ENCODE measurements around the gene ZFP82. TPM values are rescaled to one million over a fixed set of nuclear protein-coding genes. Genes with fewer than 3 reads are reported as not detected.

The ZFP82 gene
- 1.2 and 4.3 TPM in 2 replicates for total RNA-seq (2014; rRNA removed; shearing (Covaris generic); ENCODE audit: low replicate concordance)

- peak; percentile 67 for DNase-seq (ENCODE audit: low read depth)
- in situ Hi-C loops (cut with HindIII; ENCODE audit: low pct_unique_long_range_greater_than_20kb, low sequenced_read_pairs): no loop called here
Measured at GRCh38 chr19:36418287-36419001, at the start of gene ZFP82. TSS of gene ZFP82 (minus strand) at chr19:36418644. CDS start at chr19:36409789, 8,855 bp downstream.

GRCh38 chr19:36460046-36460445 lies 41.6 kb upstream of the ZFP82 start:
- in situ Hi-C loops (cut with HindIII; ENCODE audit: low pct_unique_long_range_greater_than_20kb, low sequenced_read_pairs): no loop called here
- DNase-seq (ENCODE audit: low read depth): no peak

GRCh38 chr19:36456831-36457230 lies 38.4 kb upstream of the ZFP82 start:
- in situ Hi-C loops (cut with HindIII; ENCODE audit: low pct_unique_long_range_greater_than_20kb, low sequenced_read_pairs): no loop called here
- no peak for DNase-seq (ENCODE audit: low read depth)

- in situ Hi-C loops (cut with HindIII; ENCODE audit: low pct_unique_long_range_greater_than_20kb, low sequenced_read_pairs): no loop called here
- DNase-seq (ENCODE audit: low read depth): no peak
Measured at GRCh38 chr19:36449059-36449670, 30.7 kb upstream of the ZFP82 start.

- in situ Hi-C loops (cut with HindIII; ENCODE audit: low pct_unique_long_range_greater_than_20kb, low sequenced_read_pairs): no loop called here
- DNase-seq (ENCODE audit: low read depth): no peak
Measured at GRCh38 chr19:36441339-36441738, 22.9 kb upstream of the ZFP82 start.

- DNase-seq (ENCODE audit: low read depth): no peak
- in situ Hi-C loops (cut with HindIII; ENCODE audit: low pct_unique_long_range_greater_than_20kb, low sequenced_read_pairs): no loop called here
Measured at GRCh38 chr19:36436531-36436930, 18.1 kb upstream of the ZFP82 start.

GRCh38 chr19:36423925-36424324 lies 5.5 kb upstream of the ZFP82 start:
- in situ Hi-C loops (cut with HindIII; ENCODE audit: low pct_unique_long_range_greater_than_20kb, low sequenced_read_pairs): no loop called here
- DNase-seq (ENCODE audit: low read depth): peak; percentile 11

GRCh38 chr19:36421749-36422481 lies 3.5 kb upstream of the ZFP82 start:
- in situ Hi-C loops (cut with HindIII; ENCODE audit: low pct_unique_long_range_greater_than_20kb, low sequenced_read_pairs): no loop called here
- DNase-seq (ENCODE audit: low read depth): no peak

GRCh38 chr19:36420961-36421748 lies 2.7 kb upstream of the ZFP82 start:
- DNase-seq (ENCODE audit: low read depth): no peak
- in situ Hi-C loops (cut with HindIII; ENCODE audit: low pct_unique_long_range_greater_than_20kb, low sequenced_read_pairs): no loop called here

- no peak for DNase-seq (ENCODE audit: low read depth)
- in situ Hi-C loops (cut with HindIII; ENCODE audit: low pct_unique_long_range_greater_than_20kb, low sequenced_read_pairs): no loop called here
Measured at GRCh38 chr19:36417752-36418286, 625 bp downstream of the ZFP82 start.

GRCh38 chr19:36409841-36410240 lies 8.6 kb downstream of the ZFP82 start:
- DNase-seq (ENCODE audit: low read depth): no peak
- in situ Hi-C loops (cut with HindIII; ENCODE audit: low pct_unique_long_range_greater_than_20kb, low sequenced_read_pairs): no loop called here

GRCh38 chr19:36408101-36408500 lies 10.3 kb downstream of the ZFP82 start:
- in situ Hi-C loops (cut with HindIII; ENCODE audit: low pct_unique_long_range_greater_than_20kb, low sequenced_read_pairs): no loop called here
- DNase-seq (ENCODE audit: low read depth): no peak

- in situ Hi-C loops (cut with HindIII; ENCODE audit: low pct_unique_long_range_greater_than_20kb, low sequenced_read_pairs): no loop called here
Measured at GRCh38 chr19:36404498-36404897, 13.9 kb downstream of the ZFP82 start.

GRCh38 chr19:36401475-36401874 lies 17.0 kb downstream of the ZFP82 start:
- no peak for DNase-seq (ENCODE audit: low read depth)
- in situ Hi-C loops (cut with HindIII; ENCODE audit: low pct_unique_long_range_greater_than_20kb, low sequenced_read_pairs): no loop called here

More at GRCh38 chr19:36404498-36404897, 13.9 kb downstream of the ZFP82 start:
- DNase-seq (ENCODE audit: low read depth): no peak

GRCh38 chr19:36398571-36398970 lies 19.9 kb downstream of the ZFP82 start:
- no peak for DNase-seq (ENCODE audit: low read depth)
- in situ Hi-C loops (cut with HindIII; ENCODE audit: low pct_unique_long_range_greater_than_20kb, low sequenced_read_pairs): no loop called here

- no peak for DNase-seq (ENCODE audit: low read depth)
- in situ Hi-C loops (cut with HindIII; ENCODE audit: low pct_unique_long_range_greater_than_20kb, low sequenced_read_pairs): no loop called here
Measured at GRCh38 chr19:36392916-36393673, 25.3 kb downstream of the ZFP82 start.

GRCh38 chr19:36379510-36379819 lies 39.0 kb downstream of the ZFP82 start:
- DNase-seq (ENCODE audit: low read depth): no peak
- in situ Hi-C loops (cut with HindIII; ENCODE audit: low pct_unique_long_range_greater_than_20kb, low sequenced_read_pairs): no loop called here
